GM18508 (cell line): ENCODE measurements around the gene NSMCE1.
"Not testable (repeated sequence)": the region's sequence is repeated elsewhere in the genome, so short reads cannot be mapped to it uniquely, and the experiment has no call there.

Source experiments
- ATAC-seq: cut with Tn5 transposase; IDR thresholded peaks from one replicate; pipeline ENCODE4 v1.9.1; 2021; ENCODE audit warnings: moderate number of reproducible peaks; ENCODE audit not compliant: insufficient read depth, unreplicated experiment

NSMCE1 gene

GRCh38 chr16:27273330-27273669 lies 4.7 kb upstream of the NSMCE1 start:
- ATAC-seq = no peak

GRCh38 chr16:27272697-27273096 lies 4.1 kb upstream of the NSMCE1 start:
- not testable (repeated sequence) for ATAC-seq

- no peak for ATAC-seq
Observed at GRCh38 chr16:27272076-27272475, 3.5 kb upstream of the NSMCE1 start.

- no peak for ATAC-seq
Observed at GRCh38 chr16:27270349-27270748, 1.8 kb upstream of the NSMCE1 start.

- ATAC-seq = no peak
Observed at GRCh38 chr16:27269300-27270150, 953 bp upstream of the NSMCE1 start.

GRCh38 chr16:27267037-27267677 lies 1.4 kb downstream of the NSMCE1 start:
- ATAC-seq = no peak

GRCh38 chr16:27265982-27266381 lies 2.6 kb downstream of the NSMCE1 start:
- ATAC-seq = no peak

- no peak for ATAC-seq
Observed at GRCh38 chr16:27264151-27264550, 4.4 kb downstream of the NSMCE1 start.

GRCh38 chr16:27262904-27263423 lies 5.6 kb downstream of the NSMCE1 start:
- not testable (repeated sequence) for ATAC-seq

GRCh38 chr16:27259710-27260109 lies 8.9 kb downstream of the NSMCE1 start:
- no peak for ATAC-seq

- ATAC-seq = no peak
Observed at GRCh38 chr16:27258241-27258734, 10.3 kb downstream of the NSMCE1 start.

- no peak for ATAC-seq
Observed at GRCh38 chr16:27257271-27257670, 11.3 kb downstream of the NSMCE1 start.

GRCh38 chr16:27256861-27257260 lies 11.7 kb downstream of the NSMCE1 start:
- no peak for ATAC-seq

- no peak for ATAC-seq
Observed at GRCh38 chr16:27254262-27254811, 14.2 kb downstream of the NSMCE1 start.

- no peak for ATAC-seq
Observed at GRCh38 chr16:27253526-27253930, 15.0 kb downstream of the NSMCE1 start.

GRCh38 chr16:27252206-27252585 lies 16.4 kb downstream of the NSMCE1 start:
- no peak for ATAC-seq

- ATAC-seq = no peak
Observed at GRCh38 chr16:27251541-27252205, 16.9 kb downstream of the NSMCE1 start.

- not testable (repeated sequence) for ATAC-seq
Observed at GRCh38 chr16:27248886-27249285, 19.7 kb downstream of the NSMCE1 start.

GRCh38 chr16:27248036-27248435 lies 20.5 kb downstream of the NSMCE1 start:
- ATAC-seq = no peak

- not testable (repeated sequence) for ATAC-seq
Observed at GRCh38 chr16:27247076-27247475, 21.5 kb downstream of the NSMCE1 start.

- no peak for ATAC-seq
Observed at GRCh38 chr16:27246439-27246838, 22.1 kb downstream of the NSMCE1 start.
